Osteocyte (in vitro differentiated cells): ENCODE data around the gene UQCRC1. TPM values are rescaled to one million over a fixed set of nuclear protein-coding genes. Genes with fewer than 3 reads are reported as not detected.

ENCODE experiments used
- DNase-seq: peaks from one replicate; pipeline ENCODE4 v3.0.0; 2021; ENCODE audit warnings: mixed read lengths; ENCODE audit not compliant: unreplicated experiment; ENCODE audit errors: extremely low spot score
- H3K27ac Mint-ChIP-seq: one replicate; pipeline ENCODE4 v1.8.0; 2021; ENCODE audit warnings: mild to moderate bottlenecking, mixed read lengths; ENCODE audit not compliant: unreplicated experiment
- H3K27me3 Mint-ChIP-seq: one replicate; pipeline ENCODE4 v1.8.0; 2021; ENCODE audit warnings: mixed read lengths; ENCODE audit not compliant: unreplicated experiment
- H3K36me3 Mint-ChIP-seq: one replicate; pipeline ENCODE4 v1.8.0; 2021; ENCODE audit warnings: mixed read lengths; ENCODE audit not compliant: unreplicated experiment
- H3K4me1 Mint-ChIP-seq: one replicate; pipeline ENCODE4 v1.8.0; 2021; ENCODE audit warnings: mixed read lengths; ENCODE audit not compliant: unreplicated experiment
- H3K4me3 Mint-ChIP-seq: one replicate; pipeline ENCODE4 v1.8.0; 2021; ENCODE audit warnings: mild to moderate bottlenecking, moderate library complexity, mixed read lengths; ENCODE audit not compliant: unreplicated experiment
- H3K9me3 Mint-ChIP-seq: one replicate; pipeline ENCODE4 v1.8.0; 2021; ENCODE audit warnings: mixed read lengths; ENCODE audit not compliant: unreplicated experiment
- total RNA-seq: library from RNA; stranded (reverse); gene quantifications from 2 replicates; pipeline ENCODE4 v1.2.1, GENCODE V29; 2021
- TF ChIP-seq, protein P1 (sequence below): fragments of 200-600 bp; sonication (generic); IDR thresholded peaks from 2 replicates; pipeline ENCODE4 v1.5.0; 2021; ENCODE audit warnings: antibody characterized with exemption, mild to moderate bottlenecking, moderate library complexity

The UQCRC1 gene
- total RNA-seq, 1 donor from 2014 or later, result 202 TPM

DNA sequence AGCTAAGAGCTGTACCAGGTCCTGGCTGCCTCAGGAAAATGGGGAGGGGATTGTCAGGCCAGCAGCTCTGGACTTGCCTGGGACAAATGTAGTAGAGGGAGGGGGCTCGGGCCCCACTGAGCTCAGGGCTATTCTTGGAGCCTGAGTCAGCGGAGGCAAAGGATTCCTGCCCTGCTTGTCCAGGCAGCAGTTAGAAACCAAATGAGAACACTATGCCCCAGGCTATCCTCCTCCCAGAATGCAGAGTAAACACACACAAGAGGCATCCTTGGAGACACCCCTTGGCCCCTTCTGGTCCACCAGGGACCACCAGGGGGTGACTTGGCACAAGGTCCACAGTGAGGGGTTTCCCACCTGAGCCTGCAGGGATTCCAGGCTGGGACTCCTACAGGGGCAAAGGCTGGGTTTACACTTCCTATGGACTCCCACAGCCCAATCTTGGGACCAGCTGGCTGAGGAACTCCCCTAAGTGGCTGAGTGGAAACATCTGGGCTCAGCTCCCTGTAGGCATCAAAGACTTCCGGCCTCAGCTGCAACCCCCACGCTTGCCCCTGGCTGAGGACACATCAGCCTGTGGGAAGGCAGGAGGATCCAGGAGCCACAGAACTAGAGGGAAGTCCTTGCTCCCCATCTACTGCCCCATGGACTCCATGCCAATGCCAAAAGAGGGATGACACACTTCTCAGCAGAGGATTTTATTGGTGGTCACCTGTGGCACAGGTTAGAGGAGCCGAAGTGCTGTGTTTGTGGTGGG is 10.9 kb downstream of the UQCRC1 start:
- TF ChIP-seq, protein P1, sequence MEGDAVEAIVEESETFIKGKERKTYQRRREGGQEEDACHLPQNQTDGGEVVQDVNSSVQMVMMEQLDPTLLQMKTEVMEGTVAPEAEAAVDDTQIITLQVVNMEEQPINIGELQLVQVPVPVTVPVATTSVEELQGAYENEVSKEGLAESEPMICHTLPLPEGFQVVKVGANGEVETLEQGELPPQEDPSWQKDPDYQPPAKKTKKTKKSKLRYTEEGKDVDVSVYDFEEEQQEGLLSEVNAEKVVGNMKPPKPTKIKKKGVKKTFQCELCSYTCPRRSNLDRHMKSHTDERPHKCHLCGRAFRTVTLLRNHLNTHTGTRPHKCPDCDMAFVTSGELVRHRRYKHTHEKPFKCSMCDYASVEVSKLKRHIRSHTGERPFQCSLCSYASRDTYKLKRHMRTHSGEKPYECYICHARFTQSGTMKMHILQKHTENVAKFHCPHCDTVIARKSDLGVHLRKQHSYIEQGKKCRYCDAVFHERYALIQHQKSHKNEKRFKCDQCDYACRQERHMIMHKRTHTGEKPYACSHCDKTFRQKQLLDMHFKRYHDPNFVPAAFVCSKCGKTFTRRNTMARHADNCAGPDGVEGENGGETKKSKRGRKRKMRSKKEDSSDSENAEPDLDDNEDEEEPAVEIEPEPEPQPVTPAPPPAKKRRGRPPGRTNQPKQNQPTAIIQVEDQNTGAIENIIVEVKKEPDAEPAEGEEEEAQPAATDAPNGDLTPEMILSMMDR, result peak; percentile 23
- Mint-ChIP-seq H3K27me3 (no peaks in the 10 kb centered on the region), H3K9me3 (no peaks in the 10 kb centered on the region), H3K36me3 (peaks cover 33% of the 10 kb centered on the region), H3K27ac (peak overlapping the region; percentile 95), H3K4me3 (peak overlapping the region; percentile 51), H3K4me1 (peaks cover 61% of the 10 kb centered on the region)
- DNase-seq, result peak; percentile 96

DNA sequence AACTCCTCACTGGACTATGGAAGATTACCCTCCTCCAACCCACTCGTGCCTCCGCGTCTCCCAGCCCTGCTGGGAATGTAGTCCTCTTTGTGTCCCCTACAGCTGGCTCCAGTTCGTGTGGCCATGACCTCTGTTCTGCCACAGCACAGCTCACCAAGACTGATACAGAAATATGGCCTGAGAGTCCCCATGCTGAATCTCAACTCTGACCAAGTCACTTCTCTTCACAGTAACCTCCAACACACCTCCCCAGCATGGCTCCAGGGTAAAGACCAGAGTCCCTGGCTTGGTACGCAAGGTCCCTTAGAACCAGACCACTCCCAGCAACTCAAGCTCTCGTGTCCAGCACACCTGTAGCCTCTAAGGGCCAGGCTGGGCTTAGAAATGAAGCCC is 12.0 kb downstream of the UQCRC1 start:
- H3K27ac Mint-ChIP-seq, result peak overlapping the region; percentile 95
- H3K27me3 Mint-ChIP-seq, result no peaks in the 10 kb centered on the region
- H3K4me1 Mint-ChIP-seq, result peaks cover 61% of the 10 kb centered on the region
- H3K4me3 Mint-ChIP-seq, result no peak overlapping the region
- H3K9me3 Mint-ChIP-seq, result no peaks in the 10 kb centered on the region
- H3K36me3 Mint-ChIP-seq, result peaks cover 26% of the 10 kb centered on the region
- TF ChIP-seq, protein P1, result no peak
- no peak for DNase-seq

DNA sequence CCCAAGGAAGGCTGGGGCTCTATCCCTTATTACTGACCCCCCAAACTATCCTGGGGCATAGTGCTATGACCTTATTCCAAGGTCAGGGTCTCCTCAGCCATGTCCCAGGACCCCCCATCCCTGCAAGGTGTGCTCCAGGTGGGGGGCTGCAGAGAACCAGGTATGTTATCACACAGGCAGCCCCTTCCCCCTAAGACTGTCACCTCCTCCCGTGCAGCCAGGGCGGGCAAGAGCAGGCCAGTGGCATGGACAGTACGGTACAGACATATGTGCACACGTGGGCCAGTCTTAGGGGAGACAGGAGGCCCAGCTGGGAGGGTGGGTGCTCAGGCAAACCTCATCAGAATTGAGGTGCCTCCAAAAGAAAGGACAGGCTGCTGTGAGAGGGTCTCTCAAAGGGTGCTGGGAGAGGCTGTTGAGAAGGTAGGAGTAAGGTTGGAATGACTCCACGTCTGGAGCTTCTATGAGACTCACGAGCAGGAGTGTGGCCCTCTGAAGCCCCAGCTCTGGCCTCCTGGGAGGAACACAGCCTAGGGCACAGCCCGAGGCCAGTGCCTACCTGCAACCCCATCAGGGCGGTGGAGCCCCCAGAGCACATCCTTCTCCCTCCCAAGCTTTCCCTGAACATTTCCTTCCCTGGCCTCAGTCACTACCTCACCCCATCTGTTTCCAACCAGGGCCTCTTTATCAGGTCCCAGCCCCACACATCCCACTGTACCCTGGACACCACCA is 12.6 kb downstream of the UQCRC1 start:
- TF ChIP-seq, protein P1, result no peak
- Mint-ChIP-seq H3K4me1 (peaks cover 59% of the 10 kb centered on the region), H3K27ac (peak overlapping the region; percentile 95), H3K27me3 (no peaks in the 10 kb centered on the region), H3K4me3 (no peak overlapping the region), H3K9me3 (no peaks in the 10 kb centered on the region), H3K36me3 (peaks cover 23% of the 10 kb centered on the region)
- DNase-seq, result no peak

DNA sequence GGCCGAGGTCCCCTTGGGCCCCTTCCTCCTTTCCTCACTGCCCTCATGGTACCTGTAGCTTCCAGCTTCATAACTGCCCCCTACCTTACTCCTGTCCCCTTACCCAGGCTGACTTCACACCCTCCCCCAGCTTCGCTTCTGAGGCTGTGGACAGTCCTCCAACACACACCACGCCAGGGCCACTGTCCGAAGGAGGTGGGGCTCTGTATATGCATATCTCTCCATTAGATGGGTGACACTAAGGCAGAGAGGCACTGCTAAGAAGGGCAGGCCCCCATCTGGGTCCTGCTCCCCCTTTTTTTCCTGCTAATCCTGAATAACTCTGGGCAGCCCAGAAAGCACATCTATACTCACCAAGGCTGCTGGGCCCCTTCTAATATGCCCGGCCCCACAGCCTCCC is 13.3 kb downstream of the UQCRC1 start:
- no peak overlapping the region for H3K4me3 Mint-ChIP-seq
- no peak for DNase-seq
- TF ChIP-seq, protein P1, result no peak
- H3K27me3 Mint-ChIP-seq, result no peaks in the 10 kb centered on the region
- H3K27ac Mint-ChIP-seq, result peak overlapping the region; percentile 80
- peaks cover 59% of the 10 kb centered on the region for H3K4me1 Mint-ChIP-seq
- no peaks in the 10 kb centered on the region for H3K9me3 Mint-ChIP-seq
- peaks cover 23% of the 10 kb centered on the region for H3K36me3 Mint-ChIP-seq

DNA sequence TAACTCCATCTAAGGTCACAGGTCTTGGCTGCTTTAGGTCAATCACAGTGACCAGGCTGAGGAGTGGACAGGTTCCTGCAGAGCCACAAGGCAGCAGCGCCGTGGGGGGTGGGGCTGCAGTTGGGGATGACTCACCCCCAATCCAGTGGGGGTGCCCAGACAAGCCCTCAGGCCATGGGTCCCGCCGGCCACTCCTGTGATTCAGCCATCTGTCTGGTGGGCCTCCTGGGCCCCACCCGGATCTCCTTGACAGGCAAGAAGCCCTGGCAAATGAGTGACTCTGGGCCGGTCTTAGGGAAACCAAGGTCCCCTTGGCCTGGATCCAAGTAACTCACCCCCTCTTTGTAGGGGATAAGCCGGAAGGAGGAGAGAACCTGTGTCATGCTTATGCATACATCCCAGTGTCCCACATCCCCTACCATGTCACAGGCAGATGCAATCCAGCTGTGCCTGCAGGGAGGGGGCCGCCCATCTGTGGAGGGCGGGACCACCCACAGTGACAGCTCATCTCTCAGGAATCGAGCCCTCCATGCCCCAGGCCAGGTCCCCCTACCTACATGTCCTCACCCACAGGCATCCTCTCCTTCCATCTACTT is 13.8 kb downstream of the UQCRC1 start:
- Mint-ChIP-seq H3K27ac (peak overlapping the region; percentile 80), H3K9me3 (no peaks in the 10 kb centered on the region), H3K4me1 (peaks cover 56% of the 10 kb centered on the region), H3K27me3 (no peaks in the 10 kb centered on the region), H3K4me3 (no peak overlapping the region), H3K36me3 (peaks cover 20% of the 10 kb centered on the region)
- TF ChIP-seq, protein P1, result no peak
- DNase-seq, result peak; percentile 93
